T-cell (primary cell): ENCODE measurements around the gene ANO4. TPM values are rescaled to one million over a fixed set of nuclear protein-coding genes. Genes with fewer than 3 reads are reported as not detected.

Source experiments
- ATAC-seq, 4 experiments: fragments of 200-7000 bp in 3 of 4; fragments of 150-1000 bp in 1 of 4; cut with Tn5 transposase; replicated peaks in 1 of 4; 1 replicate in 3 of 4; 2 replicates in 1 of 4; pipeline ENCODE4 v1.10.0; 2021; ENCODE audit warnings: moderate library complexity in 3 of 4, mild to moderate bottlenecking in 2 of 4, moderate number of reproducible peaks in 1 of 4
- CTCF ChIA-PET, 2 donors: fragments of 300-600 bp; sonication (Branson Sonifier 250); formaldehyde crosslinking; loops; one replicate each; lab custom pipeline; 2022; ENCODE audit warnings: antibody characterized with exemption in 2 of 2; lab: Charles Lee
- POLR2A ChIA-PET, 2 donors: fragments of 300-600 bp; sonication (Branson Sonifier 250); formaldehyde crosslinking; loops; one replicate each; lab custom pipeline; 2022; ENCODE audit warnings: antibody characterized with exemption in 2 of 2; lab: Charles Lee
- DNase-seq, 35 experiments: peaks; one replicate each; pipeline versions ENCODE4 v3.0.0 to v3.0.0-alpha.2; 2013 to 2023
- H3K27ac ChIP-seq: one replicate; pipeline ENCODE4 v1.5.1; 2013; ENCODE audit warnings: low read length
- H3K27me3 ChIP-seq, 2 experiments: replicated peaks in 1 of 2; 1 replicate in 1 of 2; 2 replicates in 1 of 2; pipeline versions ENCODE4 v1.6.1 to v1.7.0; 2013; ENCODE audit warnings: low read length in 1 of 2, mixed read lengths in 1 of 2; ENCODE audit not compliant: control insufficient read depth in 2 of 2, insufficient read depth in 2 of 2; ENCODE audit errors: extremely low read depth in 1 of 2
- H3K36me3 ChIP-seq, 2 donors: 1 replicate in 1 of 2; 2 replicates in 1 of 2; pipeline versions ENCODE4 v1.6.1 to v1.7.0; 2013; ENCODE audit warnings: low read length in 1 of 2; ENCODE audit not compliant: control insufficient read depth in 2 of 2, insufficient read depth in 1 of 2; ENCODE audit errors: extremely low read depth in 1 of 2
- H3K4me1 ChIP-seq, 2 experiments: 1 replicate in 1 of 2; 2 replicates in 1 of 2; pipeline versions ENCODE4 v1.6.1 to v1.7.0; 2013; ENCODE audit warnings: low read length in 2 of 2, mixed read lengths in 1 of 2; ENCODE audit not compliant: insufficient read depth in 2 of 2, control insufficient read depth in 1 of 2; ENCODE audit errors: extremely low read depth in 1 of 2
- H3K4me3 ChIP-seq, 2 donors: 1 replicate in 1 of 2; 2 replicates in 1 of 2; pipeline versions ENCODE4 v1.5.1 to v1.7.0; 2013; ENCODE audit warnings: mild to moderate bottlenecking in 2 of 2, low read length in 1 of 2, moderate library complexity in 1 of 2; ENCODE audit not compliant: control insufficient read depth in 1 of 2; ENCODE audit errors: extremely low read depth in 1 of 2
- H3K9me3 ChIP-seq: 2 replicates; pipeline ENCODE4 v1.7.0; 2013
- H3K27ac Mint-ChIP-seq, 2 donors: one replicate each; pipeline ENCODE4 v1.8.0; 2020 to 2021; ENCODE audit warnings: mild to moderate bottlenecking in 2 of 2, mixed read lengths in 2 of 2
- H3K27me3 Mint-ChIP-seq, 2 donors: one replicate each; pipeline ENCODE4 v1.8.0; 2021 to 2022; ENCODE audit warnings: mixed read lengths in 2 of 2
- H3K36me3 Mint-ChIP-seq: one replicate; pipeline ENCODE4 v1.8.0; 2021; ENCODE audit warnings: mixed read lengths
- H3K4me1 Mint-ChIP-seq, 3 donors: one replicate each; pipeline ENCODE4 v1.8.0; 2020 to 2022; ENCODE audit warnings: mixed read lengths in 3 of 3, mild to moderate bottlenecking in 1 of 3
- H3K4me3 Mint-ChIP-seq, 3 donors: one replicate each; pipeline ENCODE4 v1.8.0; 2020 to 2022; ENCODE audit warnings: mild to moderate bottlenecking in 3 of 3, mixed read lengths in 3 of 3, moderate library complexity in 3 of 3
- H3K9me3 Mint-ChIP-seq, 3 donors: one replicate each; pipeline ENCODE4 v1.8.0; 2020 to 2022; ENCODE audit warnings: mixed read lengths in 3 of 3
- WGBS: methylation state at CpG from one replicate; pipeline ENCODE4 v1.1.5; 2013; ENCODE audit warnings: missing lambda C conversion rate; ENCODE audit not compliant: insufficient coverage; 5-methylcytosine and 5-hydroxymethylcytosine counted together
- total RNA-seq, 35 experiments: library from RNA in 6 of 35; stranded (reverse) in 6 of 35; fragments of 120-200 nt in 1 of 35; gene quantifications; one replicate each; pipeline versions ENCODE4 v1.2.1 to v1.2.4 and lab custom pipeline; 2013 to 2026

ANO4 gene
- total RNA-seq, 5 donors from 2014 or later (not counting 1 experiment from before 2014, with no cell fraction given), result 0.26 TPM; not detected in 4

DNA sequence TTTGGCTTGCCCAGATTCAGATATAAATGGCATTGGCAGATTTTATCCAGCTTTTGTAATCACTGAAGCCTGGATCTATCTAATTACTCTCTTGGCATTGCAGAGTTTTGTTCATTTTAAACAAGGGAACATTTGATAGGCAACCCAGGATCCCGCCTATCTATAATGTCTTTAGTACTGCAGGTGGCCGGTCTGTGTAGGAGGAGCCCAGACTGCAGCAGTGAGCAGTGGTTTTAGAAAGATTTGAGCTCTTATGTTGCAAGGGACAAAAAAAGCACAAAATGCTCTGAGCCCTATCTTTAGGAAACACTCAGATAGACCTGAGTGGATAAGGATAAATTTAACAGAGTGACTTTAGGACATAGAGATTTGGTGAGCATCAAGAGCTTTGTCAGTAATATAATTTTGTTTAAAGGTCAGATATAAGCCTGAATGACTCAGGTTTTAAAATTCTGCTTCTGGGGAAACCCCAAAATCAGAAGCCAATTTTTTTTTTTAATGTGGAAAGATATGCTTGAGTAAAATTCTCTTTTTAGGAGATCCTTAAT, 250.0 kb downstream of the ANO4 start:
- peaks cover 0 to 3% of the 10 kb centered on the region in 2 donors for H3K27me3 Mint-ChIP-seq
- H3K27me3 ChIP-seq, result no peaks in the 10 kb centered on the region
- DNase-seq (no peak), ATAC-seq (no peak)
- ChIA-PET CTCF (no interaction called here), POLR2A (no interaction called here)
- no peak overlapping the region for H3K4me3 Mint-ChIP-seq
- H3K9me3 Mint-ChIP-seq, result peaks cover 0 to 3% (median 2%) of the 10 kb centered on the region in 3 donors
- H3K36me3 Mint-ChIP-seq, result no peaks in the 10 kb centered on the region
- H3K36me3 ChIP-seq, result no peaks in the 10 kb centered on the region
- 71% methylated on average over 2 of the region's 2 CpGs for WGBS
- no peaks in the 10 kb centered on the region for H3K4me1 ChIP-seq
- no peak overlapping the region for H3K27ac Mint-ChIP-seq
- no peak overlapping the region for H3K4me3 ChIP-seq
- no peaks in the 10 kb centered on the region for H3K4me1 Mint-ChIP-seq
- H3K9me3 ChIP-seq, result no peaks in the 10 kb centered on the region
- H3K27ac ChIP-seq, result no peak overlapping the region

DNA sequence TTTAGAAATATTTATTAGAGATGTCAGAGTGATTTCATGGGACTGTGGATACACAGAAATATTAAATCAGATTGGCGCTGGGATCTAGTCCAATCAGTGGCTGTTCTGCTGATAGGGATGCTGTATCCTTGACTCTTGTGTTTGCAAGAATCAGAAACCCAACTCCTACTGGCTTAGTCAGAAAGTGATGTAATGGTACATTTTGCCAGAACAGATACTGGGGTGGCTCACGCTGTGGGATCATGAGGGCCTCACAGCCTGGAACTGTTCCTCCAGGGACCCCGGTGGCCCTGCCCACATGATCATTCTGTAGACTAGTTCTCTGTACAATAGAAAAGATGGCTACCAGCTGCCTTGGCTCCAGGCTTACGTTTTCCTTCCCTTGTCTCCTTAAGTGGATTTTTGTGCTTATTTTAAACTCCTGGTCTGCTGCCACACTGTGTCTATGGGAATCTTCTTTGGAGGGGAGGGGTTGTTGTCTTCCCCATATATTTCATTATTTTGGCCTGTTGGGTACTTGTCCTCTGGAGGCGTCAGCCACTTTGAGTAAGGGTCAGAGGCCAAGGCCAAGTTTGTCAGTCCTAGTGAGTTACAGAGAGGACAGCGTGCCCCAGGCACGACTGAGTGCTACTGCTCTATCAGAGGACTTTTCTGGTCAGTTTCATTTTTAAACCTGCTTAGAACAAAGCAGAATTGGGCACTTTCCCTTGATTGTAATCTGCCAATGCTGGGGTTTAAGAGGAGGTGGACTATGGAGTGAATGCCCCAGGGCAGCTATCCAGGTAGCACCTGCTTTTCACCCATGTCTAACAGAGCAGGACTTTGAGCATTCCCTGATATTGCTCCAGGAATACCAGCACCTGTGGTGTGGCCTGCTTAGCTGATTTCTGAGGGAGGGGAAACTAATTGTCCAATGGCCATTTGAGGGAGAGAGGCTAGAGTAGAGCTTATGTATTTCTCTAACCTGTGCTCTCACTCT, 251.2 kb downstream of the ANO4 start:
- Mint-ChIP-seq H3K36me3 (no peaks in the 10 kb centered on the region), H3K4me1 (no peaks in the 10 kb centered on the region), H3K27ac (no peak overlapping the region), H3K4me3 (no peak overlapping the region), H3K9me3 (peaks cover 0 to 3% (median 2%) of the 10 kb centered on the region in 3 donors), H3K27me3 (peaks cover 0 to 3% of the 10 kb centered on the region in 2 donors)
- no peak for ATAC-seq
- Histone ChIP-seq H3K27me3 (no peaks in the 10 kb centered on the region), H3K4me3 (no peak overlapping the region), H3K4me1 (no peaks in the 10 kb centered on the region), H3K27ac (no peak overlapping the region), H3K9me3 (no peaks in the 10 kb centered on the region), H3K36me3 (no peaks in the 10 kb centered on the region)
- no peak for DNase-seq
- ChIA-PET CTCF (no interaction called here), POLR2A (no interaction called here)
- 73% methylated on average over 5 of the region's 7 CpGs for WGBS

GRCh38 chr12:101047652-101048051, 253.1 kb downstream of the ANO4 start:
- Mint-ChIP-seq H3K9me3 (peaks cover 0 to under 1% (median 0%) of the 10 kb centered on the region in 3 donors), H3K4me3 (no peak overlapping the region), H3K4me1 (no peaks in the 10 kb centered on the region), H3K36me3 (no peaks in the 10 kb centered on the region), H3K27me3 (peaks cover 0 to 3% of the 10 kb centered on the region in 2 donors), H3K27ac (no peak overlapping the region)
- Histone ChIP-seq H3K4me1 (no peaks in the 10 kb centered on the region), H3K9me3 (no peaks in the 10 kb centered on the region), H3K4me3 (no peak overlapping the region), H3K27me3 (no peaks in the 10 kb centered on the region), H3K36me3 (no peaks in the 10 kb centered on the region), H3K27ac (no peak overlapping the region)
- DNase-seq (no peak), ATAC-seq (no peak)
- ChIA-PET CTCF (no interaction called here), POLR2A (no interaction called here)
- WGBS, result no CpG with 5 or more reads among the region's 1 CpG

GRCh38 chr12:101050631-101051030, 256.1 kb downstream of the ANO4 start:
- Mint-ChIP-seq H3K4me1 (no peaks in the 10 kb centered on the region), H3K27me3 (no peaks in the 10 kb centered on the region), H3K4me3 (no peak overlapping the region), H3K36me3 (no peaks in the 10 kb centered on the region), H3K27ac (no peak overlapping the region), H3K9me3 (peaks cover 0 to 4% (median 0%) of the 10 kb centered on the region in 3 donors)
- DNase-seq, result no peak
- H3K4me1 ChIP-seq, result no peaks in the 10 kb centered on the region
- no peak overlapping the region for H3K27ac ChIP-seq
- no peak overlapping the region for H3K4me3 ChIP-seq
- no peaks in the 10 kb centered on the region for H3K9me3 ChIP-seq
- no peak for ATAC-seq
- H3K27me3 ChIP-seq, result no peaks in the 10 kb centered on the region
- ChIA-PET CTCF (no interaction called here), POLR2A (no interaction called here)
- H3K36me3 ChIP-seq, result no peaks in the 10 kb centered on the region
- WGBS, result no CpG with 5 or more reads among the region's 1 CpG

DNA sequence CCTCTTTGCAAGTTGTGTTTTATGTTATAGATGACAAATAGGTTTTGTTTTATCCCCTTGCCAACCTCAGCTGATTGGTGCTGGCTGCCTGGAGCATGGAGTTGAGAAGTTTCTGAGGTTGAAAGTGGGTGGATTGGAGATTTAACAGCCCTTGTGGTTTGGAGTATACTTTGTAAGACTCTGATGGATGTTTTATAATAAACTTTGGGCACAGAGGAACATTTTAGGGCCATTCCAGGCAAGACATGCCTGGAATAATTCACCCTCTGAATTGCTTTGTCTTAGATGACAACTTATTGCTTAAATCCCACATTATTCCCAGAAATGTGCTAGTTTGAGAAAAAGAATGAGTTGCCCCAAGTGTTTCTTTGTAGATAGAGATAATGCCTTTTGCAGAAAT, 256.6 kb downstream of the ANO4 start:
- H3K4me1 Mint-ChIP-seq, result no peaks in the 10 kb centered on the region
- Histone ChIP-seq H3K36me3 (no peaks in the 10 kb centered on the region), H3K4me3 (no peak overlapping the region), H3K9me3 (no peaks in the 10 kb centered on the region), H3K4me1 (no peaks in the 10 kb centered on the region), H3K27ac (no peak overlapping the region), H3K27me3 (no peaks in the 10 kb centered on the region)
- H3K9me3 Mint-ChIP-seq, result peaks cover 0 to 4% (median 0%) of the 10 kb centered on the region in 3 donors
- ChIA-PET CTCF (no interaction called here), POLR2A (no interaction called here)
- H3K27ac Mint-ChIP-seq, result no peak overlapping the region
- no peaks in the 10 kb centered on the region for H3K36me3 Mint-ChIP-seq
- no peak overlapping the region for H3K4me3 Mint-ChIP-seq
- DNase-seq (no peak), ATAC-seq (no peak)
- H3K27me3 Mint-ChIP-seq, result no peaks in the 10 kb centered on the region

DNA sequence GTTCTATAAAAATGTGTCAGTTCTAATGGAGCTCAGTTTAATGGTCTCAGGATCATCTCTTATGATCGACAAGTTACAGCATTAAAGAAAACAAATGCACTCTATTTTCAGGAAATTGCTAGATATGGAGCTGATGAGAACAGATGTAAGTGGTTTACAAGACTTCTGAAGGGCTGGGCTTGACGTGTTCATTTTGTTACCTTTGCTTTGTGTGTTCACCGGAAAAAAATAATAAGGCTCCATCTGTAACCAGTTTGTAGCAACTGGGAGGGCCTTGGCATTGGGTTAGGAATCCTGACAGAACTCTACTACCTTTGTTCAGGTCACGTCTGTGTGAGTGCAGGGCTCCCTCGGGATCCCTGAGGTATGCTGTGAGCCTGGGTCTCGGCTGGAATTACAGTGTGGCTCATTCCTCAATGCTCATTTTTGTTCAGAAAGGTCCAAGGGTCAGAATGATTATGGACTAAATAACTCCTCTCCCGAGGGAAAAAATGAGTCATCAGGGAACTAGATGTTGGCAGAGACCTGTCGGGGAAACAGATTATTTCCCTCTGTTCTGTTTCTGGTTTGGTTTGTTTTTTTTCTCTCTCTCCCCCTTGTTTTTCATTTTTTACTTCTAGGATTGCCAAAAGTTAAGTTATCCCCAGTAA, 257.4 kb downstream of the ANO4 start:
- Mint-ChIP-seq H3K9me3 (peaks cover 0 to 4% (median 0%) of the 10 kb centered on the region in 3 donors), H3K4me3 (no peak overlapping the region), H3K27ac (no peak overlapping the region), H3K36me3 (no peaks in the 10 kb centered on the region), H3K4me1 (no peaks in the 10 kb centered on the region), H3K27me3 (no peaks in the 10 kb centered on the region)
- Histone ChIP-seq H3K27ac (no peak overlapping the region), H3K27me3 (no peaks in the 10 kb centered on the region), H3K9me3 (no peaks in the 10 kb centered on the region), H3K4me1 (no peaks in the 10 kb centered on the region), H3K4me3 (no peak overlapping the region), H3K36me3 (no peaks in the 10 kb centered on the region)
- CTCF ChIA-PET, result no interaction called here
- no peak for ATAC-seq
- no peak for DNase-seq
- 70% methylated on average over 4 of the region's 8 CpGs for WGBS
- POLR2A ChIA-PET, result no interaction called here
